Activated CD4-positive, alpha-beta T cell treated with anti-CD3 and anti-CD28 coated beads, Interleukin-2, amount 50 U/mL, for 24 hours (primary cell): ENCODE data around the gene PLXNA1.

Experiments
- DNase-seq, 2 donors: peaks; one replicate each; pipeline ENCODE4 v3.0.0-alpha.2; 2020; ENCODE audit warnings: low read depth in 1 of 2, low spot score in 1 of 2

PLXNA1 gene

DNA sequence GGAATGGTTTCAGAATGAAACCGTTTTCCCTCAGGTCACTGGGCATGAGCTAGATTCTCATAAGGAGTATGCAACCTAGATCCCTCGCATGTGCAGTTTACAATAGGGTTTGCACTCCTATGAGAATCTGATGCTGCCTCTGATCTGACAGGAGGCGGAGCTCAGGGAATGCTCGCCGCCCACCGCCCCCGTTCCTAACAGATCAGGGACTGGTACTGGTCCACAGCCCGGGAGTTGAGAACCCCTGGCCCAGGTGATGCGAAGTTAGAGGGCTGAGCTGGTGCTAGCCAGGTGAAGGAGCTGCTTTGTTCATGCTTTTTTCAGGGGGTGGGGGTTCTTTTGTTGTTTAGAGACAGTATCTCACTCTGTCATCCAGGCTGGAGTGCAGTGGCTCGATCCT lies 15.5 kb upstream of the PLXNA1 start:
- DNase-seq = no peak

DNA sequence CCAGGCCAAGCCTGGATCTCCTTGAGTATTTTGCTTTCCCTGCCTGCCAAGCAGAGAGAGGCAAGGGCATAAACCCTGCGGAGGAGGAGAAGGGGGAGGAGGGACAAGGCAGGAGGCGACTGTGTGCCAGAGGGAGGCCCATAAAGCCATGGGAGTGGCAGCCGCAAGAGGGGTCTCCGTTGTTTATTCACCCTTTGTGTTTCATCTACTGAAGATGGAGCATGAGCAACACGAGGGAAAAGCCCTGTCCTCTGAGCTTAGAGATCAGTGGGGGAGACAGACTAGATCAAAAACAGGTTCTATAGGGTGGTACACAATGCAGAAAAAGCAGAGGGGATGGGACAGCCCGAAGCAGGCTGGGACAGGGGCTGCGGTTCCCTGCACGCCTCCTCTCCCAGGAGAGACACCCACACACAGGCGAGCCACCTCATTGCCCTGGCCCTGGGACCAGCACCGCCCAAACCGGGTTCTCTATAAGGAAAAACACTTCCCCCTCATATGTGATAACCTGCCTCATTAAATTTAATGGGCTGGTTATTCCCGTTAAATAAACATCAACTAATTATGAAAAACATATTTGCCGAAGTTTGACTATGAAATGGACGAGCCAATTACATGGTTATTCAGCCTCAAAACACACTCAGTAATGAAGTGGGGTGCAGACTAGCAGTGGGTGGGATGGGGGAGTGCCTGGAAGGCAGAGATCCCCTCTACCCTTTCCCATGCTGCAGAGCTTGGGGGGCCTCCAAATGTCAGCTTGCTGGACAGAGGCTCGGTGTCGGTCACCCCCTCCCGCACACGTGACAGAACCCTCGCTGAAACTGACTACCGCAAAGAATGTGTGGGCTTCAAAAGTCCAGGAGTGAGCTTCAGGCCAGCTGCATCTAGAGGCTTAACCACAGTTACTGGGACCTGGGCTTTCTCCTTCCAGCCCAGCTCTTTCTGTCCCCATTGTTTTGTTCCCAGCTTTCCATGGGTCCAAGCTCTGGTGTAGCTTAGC lies 14.2 kb upstream of the PLXNA1 start:
- DNase-seq = no peak

DNA sequence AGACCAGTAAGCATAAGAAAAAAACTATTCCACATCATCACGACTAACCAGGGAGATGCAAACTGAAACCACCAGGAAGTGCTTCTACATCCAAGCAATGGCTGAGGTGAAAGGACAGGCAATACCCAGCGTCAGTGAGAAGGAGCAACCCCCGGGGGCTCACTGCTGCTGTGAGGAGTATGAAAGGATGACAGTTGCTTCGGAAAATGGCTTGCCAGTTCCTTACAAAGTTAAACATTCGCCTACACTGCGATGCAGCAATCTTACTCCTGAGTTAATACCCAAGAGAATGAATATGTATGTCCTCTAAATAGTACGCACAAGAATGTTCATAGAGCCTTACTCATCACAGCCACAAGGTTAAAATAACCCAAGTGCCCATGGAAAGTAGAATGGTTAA lies 13.3 kb upstream of the PLXNA1 start:
- DNase-seq = no peak

DNA sequence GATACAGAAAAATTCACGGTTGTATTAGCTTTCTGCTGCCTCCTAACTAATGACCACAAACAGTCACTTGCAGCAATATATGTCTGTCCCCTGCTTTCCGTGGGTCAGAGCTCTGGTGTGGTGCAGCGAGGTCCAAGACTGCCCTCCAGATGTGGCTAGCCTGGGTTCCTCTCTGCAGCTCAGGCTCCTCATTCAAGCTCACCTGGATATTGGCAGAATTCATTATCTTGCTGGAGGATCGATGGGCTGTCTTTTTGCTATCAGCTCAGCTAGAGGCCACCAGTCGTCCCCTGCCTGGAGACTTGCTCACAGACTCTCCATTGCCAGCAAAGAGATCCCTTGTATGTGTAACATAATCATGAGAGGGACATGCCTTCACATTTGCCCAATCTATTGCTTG lies 12.8 kb upstream of the PLXNA1 start:
- no peak for DNase-seq

DNA sequence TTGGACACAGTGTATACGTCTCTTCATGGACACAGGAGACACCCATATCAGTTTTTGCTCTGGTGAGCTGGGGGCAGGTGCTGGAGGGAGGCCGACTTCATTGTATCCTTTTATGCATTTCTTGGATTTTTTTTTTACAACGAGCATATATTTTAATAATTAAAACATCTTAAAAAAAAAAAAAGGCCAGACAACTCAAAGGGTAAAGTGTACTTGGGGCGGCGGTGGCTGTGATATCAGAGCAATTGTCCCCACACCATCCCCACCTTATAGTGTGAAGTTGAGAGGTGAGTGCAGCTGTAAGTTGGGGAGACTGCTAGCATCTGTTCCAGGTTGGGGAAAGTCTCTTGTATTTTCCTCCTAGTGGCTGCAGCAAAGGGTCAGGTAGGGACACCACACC lies 12.0 kb upstream of the PLXNA1 start:
- DNase-seq = no peak

DNA sequence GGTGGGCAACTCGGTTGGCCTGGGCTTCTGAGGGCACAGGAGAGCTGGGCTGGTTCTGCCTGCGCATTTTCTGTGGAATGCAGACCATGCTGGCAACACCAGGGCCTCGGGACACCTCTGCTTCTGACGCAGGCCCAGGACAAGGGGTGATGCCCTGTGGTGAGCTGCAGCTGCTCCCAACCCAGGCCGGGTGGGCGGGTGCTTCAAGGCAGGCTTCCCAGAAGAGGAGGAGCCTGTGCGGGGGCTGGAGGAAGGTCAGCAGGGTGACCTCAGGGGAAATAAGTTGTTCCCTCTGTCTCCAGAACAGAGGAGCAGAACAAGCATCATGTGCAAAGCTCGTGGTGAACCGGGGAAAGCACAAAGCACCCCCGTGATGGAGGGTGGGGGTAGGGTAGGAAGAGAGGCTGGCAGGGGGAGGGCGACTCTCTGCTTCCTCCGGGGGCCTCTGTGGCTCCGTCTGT lies 11.0 kb upstream of the PLXNA1 start:
- DNase-seq = no peak

DNA sequence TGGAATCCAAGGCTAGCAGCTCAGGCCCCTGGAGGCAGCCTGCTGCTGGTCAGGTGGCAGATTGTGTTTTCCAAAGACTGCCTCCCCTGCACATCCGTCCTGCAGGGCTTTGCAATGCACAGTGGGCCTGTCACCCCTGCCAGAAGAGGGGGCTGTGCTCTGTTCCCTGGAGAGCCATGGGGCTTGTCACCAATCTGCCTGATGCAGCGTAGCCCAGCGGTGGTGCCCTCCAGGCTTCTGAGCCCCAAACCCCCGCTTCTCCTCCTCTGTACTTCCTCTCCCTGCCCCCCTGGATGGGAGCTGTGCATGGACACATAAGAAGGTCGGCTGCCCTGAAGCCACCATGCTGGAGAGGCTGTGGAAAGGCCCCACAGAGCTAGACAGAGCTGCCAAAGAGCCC lies 10.0 kb upstream of the PLXNA1 start:
- DNase-seq = no peak

DNA sequence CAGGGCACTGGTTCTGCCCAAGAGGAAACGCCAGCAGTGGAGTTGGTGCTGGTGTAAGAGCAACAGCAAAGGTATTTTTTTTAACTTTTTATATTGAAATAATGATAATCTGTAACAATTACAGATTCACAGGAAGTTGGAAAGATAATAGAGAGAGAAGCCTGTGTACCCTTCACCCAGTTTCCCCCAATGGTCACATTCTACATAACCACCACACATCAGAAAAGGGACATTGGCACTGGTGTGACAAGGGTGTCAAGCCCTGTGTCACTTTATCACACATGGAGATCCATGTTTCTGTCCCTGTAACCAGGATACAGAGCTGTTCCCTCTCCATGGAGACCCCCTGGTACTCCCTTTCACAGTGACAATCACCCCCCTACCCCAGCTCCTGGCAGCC lies 9.1 kb upstream of the PLXNA1 start:
- no peak for DNase-seq

DNA sequence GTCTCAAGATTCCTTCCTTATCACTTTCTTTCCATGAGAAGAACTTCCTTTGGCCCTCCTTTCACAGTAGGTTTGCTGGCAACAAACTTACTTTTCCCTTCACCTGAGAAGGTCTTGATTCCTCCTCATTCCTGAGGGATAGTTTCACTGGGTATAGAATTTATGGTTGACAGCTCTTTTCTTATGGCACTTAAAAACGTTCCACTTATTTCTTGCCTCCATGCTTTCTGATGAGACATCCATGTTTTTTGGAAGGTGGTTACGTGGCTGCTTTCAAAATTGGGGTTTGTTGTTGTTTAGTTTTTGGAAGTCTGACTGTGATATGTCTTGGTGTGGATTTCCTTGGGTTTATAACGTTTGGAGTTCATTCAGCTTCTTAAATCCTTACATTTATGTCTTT lies 8.2 kb upstream of the PLXNA1 start:
- no peak for DNase-seq

DNA sequence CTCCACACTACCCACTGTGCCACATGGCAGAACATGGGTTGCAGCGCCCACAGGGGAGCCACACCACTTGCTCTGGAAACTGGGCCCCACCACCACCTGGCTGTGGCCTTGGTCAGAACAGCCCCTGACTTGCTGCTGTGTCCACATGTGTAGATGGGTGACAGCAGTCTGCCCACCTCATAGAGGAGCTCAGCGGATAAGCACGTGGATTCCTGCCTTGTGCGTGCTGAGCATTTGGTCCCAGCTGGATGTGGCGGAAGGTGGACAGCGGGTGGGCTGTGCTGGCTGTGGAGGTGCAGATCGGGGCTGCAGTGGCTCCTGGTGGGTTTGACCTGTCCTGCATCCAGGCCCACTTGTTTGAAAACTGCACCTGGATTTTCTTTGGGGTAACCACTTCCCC lies 6.0 kb upstream of the PLXNA1 start:
- DNase-seq = no peak

DNA sequence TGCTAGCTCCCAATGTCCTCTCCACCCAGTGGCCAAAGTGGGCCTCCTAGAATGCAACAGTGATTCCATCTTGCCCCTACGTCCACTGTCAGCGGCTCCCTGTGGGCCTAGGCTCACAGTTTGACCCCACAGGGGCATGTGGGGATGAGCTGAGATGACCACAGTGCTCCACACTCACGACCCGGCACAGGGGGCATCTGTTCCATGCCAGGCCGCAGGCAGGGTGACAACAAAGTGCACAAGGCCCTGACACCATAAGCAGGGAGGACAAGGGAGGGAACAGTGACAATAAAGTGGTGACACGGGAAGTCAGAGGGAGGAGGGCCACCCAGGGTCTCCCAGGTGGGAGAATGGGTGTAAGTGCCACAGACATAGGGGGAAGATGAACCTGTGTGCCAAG lies 5.1 kb upstream of the PLXNA1 start:
- DNase-seq = no peak

DNA sequence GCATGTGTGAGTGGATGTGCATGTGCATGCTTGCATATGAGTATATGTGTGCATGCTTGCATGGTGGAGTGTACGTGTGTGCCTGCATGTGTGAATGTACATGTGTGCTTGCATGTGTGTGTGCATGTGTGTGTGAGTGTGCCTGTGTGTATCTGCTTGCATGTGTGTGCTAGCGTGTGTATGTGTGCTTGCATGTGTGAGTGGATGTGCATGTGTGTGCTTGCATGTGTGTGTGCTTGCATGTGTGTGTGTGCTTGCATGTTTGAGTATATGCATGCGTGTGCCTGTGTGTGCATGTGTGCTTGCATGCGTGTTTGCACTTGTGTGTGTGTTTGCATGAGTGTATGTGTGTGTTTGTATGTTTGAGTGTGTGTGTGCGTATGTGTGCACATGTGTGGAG lies 4.6 kb upstream of the PLXNA1 start:
- DNase-seq = no peak

DNA sequence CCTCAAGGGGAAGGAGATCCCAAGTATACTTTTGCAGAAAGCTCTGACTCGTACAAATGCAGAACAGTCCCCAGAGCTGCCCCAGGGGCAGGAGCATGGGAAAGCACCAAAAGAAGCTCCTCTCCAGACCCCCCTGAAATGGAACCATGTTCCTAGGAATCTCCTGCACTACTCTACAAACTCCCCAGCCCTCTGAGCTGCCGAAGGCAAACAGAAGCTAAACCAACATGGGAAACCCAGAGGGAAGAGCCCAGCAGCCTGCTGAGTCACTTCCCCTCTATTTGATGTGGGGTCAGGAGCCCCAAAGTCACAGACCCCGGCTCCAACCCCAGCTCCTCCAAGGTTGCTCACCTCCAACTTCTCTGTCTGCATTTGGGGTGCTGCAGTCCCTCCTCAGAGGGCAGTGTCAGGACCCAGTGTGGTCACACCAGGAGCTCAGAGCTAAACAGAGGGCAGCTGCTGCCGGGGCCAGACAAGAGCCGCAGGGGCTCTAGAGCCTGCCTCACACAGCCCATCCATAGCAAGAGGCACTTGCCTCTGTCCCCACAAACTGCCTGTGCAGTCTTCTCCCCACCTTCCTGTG lies 3.8 kb upstream of the PLXNA1 start:
- no peak for DNase-seq

DNA sequence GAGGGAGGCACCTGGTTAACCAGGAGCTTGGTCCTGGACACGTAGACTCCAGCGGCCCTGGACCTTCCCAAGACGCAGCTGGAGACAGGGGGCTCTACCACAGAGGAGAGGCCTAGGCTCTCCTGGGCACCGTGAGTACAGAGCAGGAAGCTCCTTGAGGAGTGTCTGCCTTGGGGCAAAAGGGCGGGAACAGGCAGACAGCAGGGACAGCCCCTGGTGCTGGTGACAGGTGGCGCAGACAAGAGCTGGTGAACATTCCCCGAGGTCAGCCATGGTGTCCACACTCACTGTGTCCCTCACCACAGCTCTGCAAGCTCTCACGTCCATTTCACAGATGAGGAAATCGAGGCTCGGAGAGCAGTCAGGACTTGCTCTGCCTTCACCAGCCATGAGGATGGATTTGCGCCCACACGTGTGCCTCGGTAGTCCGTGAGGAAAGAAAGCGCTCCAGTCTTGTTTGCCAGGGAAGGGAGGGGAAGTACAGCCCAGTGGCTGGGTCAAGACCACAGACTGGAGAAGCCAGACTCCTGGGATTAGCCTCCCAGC lies 2.6 kb upstream of the PLXNA1 start:
- no peak for DNase-seq

DNA sequence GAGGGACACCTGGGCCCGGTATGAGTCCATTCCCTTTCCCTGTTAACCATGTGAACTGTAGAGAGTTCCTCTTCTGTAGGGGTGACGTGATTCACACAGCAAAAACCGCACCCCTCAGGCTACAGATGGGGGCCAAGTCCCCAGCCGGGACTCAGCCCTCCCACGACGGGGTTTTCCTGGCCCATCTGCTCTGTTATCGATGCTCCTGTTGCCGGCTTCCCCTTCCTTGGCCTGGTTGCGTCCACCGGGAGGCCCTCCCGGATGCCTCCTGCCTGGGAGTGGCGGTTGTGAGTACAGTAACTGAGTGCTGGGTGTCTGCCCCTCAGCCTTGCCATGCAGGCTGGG lies 817 bp upstream of the PLXNA1 start:
- DNase-seq = peak in 1 of 2 donors; percentile 55

DNA sequence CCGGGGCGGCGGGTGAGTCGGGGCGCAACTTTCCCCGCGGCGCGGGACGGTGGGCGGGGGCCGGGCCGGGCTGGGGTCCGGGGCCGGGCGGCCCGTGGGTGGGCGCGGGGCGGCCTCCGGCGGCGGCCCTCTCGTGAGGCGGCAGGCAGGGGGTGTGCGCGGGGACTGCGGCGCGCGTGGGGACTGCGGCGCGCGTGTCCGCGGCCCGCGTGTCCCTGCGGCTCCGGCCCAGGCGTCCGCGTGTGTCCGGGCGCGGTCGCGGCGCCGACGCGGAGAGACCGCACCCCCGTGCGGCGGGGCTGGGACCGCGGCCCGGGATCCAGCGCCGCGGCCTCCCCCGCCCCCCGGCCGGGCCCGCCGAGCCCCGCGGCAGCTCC lies 349 bp downstream of the PLXNA1 start:
- no peak for DNase-seq

DNA sequence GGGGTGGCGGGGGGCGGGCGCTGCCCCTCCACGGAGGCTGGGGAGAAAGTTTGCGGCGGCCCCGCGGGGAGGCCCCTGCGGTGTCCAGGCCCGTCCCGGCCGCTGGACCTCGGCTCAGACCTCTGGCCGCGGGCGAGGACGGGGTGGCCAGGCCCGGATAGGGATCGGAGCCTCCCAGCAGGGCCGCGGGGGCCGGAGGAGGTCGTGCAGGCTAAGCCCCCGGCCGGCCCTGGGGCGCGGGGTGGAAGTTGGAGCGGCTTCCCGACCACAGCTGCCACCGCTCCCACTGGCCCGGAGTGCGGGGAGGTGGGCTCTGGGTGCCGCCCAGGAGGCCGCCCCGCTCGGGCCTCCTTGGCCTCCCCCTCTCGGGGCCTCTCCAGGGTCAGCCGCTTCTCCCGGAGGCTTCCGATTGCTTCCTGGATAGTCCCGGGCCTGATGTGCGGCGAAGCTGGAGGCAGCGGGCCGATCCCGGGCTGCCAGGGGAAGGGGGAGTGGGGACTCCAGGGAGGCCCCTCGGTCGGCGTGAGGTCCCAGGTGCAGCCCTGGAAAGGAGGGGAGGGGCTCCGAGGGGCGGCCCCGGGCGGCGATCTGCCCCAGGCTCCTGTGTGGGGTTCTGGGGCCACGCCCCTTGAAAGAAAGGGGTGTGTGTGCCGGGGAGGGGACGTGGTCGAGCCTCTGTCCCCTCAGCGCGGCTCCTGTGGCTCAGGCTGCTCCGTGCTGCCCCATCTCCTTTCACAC lies 907 bp downstream of the PLXNA1 start:
- DNase-seq = peak; percentile 6 to 17

DNA sequence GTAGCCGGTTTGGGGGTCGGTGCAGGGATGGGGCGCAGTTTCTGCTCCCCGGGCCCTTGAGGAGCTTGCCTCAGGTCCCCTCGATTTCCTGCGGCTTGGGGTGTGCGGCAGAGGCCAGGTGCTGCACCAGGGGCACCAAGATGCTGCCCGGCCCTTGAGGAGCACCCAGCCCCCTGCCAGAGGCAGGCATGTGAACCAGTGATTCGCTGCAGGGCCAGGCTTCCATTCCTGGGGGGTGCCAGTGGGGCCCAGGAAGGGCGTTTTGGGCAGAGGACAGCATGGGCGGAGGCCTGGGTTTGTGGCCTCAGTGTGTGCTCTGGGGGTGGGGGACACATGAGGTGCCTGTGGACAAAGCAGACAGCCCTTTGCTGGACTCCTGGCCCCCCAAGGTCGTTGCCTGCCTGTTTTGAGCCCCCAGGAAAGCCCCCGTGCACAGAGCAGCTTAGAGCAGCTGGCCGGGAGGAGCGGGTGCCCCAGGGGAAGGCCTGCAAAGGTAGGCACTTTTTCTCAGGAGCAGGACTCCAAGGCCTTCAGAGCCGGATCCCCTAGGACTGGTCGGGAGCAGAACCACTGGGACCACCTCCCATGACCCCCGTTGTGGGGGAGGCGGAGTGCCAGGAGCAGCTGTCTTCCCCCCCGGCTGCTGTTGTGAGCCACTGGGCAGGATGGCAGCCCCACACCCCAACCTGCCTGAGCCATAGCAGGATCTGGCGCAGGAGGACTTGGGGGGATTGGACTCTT lies 1.6 kb downstream of the PLXNA1 start:
- no peak for DNase-seq

DNA sequence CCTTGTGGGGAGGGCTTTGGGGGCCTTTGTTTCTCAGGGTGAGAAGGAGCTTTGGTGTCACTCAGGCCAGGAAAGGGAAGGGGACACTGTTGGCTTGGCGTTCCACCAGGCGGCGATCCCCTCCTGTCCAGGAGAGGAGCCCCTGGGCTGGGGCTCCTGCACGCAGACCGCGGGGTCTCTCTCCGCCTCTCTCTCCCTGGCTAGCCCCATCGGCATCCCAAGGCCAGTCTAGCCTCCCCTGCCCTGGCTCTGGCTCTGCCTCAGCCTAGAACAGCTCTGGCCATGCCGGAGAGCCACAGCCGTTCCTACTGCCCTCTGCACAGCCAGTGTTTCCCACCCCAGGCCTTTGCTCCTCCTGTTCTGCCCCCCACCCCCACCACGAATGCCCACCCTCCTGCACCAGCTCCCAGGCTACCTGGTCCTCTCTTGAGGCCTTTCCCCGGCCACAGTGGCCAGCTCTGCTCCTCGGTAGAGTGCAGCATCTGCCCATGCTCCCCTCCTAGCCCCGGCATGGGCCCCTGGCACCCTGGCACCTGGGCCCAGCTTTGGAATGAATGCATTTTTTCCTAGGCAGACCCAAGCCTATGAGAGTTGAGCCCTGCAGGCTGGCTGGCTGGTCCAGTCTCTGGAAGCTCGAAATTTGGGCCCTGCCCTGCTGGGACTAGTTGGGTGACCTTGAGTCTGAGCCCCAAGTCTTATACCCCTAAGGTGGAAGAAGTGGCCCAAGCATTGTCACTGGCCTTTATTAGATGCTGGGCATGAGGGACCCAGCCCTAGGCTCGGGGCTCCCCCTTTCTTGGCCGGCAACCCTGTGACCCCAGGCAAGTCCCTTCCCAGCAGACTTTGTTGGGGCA lies 2.4 kb downstream of the PLXNA1 start:
- no peak for DNase-seq

DNA sequence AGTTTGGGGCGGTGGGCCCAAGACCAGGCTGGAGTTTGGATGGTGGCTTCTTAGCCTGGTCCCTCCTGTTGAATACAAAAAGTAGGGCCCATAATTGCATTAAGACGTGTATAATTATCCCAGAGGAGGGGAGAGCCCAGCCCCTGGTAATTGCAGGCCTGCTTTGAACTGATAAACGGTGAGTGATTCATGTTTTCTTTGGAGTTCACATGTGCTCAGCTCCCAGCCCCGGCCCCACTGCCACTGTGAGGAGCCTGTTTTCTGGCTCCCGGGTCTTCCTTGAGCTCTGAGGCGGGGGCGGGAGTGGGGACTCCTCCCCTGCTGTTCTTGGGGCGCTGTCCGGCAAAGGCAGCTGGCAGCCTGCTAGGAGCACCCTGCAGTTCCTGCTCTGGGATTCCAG lies 3.1 kb downstream of the PLXNA1 start:
- no peak for DNase-seq
